ENCODE results near the gene KRTAP10-4. TPM values are rescaled to one million over a fixed set of nuclear protein-coding genes. Genes with fewer than 3 reads are reported as not detected.

Gene KRTAP10-4
- total and polyA plus RNA-seq, 10 of the 15 experiments (the other 5 are each of a cell fraction or from before 2014, with no cell fraction given): not detected

DNA sequence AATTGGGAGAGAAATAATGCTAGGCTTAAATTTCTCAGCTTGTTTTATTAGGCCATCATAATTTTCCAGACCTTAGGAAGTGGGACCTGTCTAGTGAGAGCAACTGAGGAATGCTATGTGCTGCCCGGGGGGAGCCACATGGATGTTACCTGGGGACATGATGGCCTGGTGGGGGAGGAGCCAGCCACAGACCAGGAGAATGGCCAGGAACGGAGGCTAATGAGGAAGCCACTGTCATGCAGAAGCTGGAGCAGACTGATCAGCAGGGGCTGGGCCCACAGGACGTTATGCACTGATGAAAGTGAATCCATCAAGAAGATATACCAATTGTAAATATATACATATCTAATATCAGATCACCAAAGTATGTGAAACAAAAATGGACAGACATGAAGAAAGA lies 29.0 kb upstream of the KRTAP10-4 start:
- no peak for FAIRE-seq
- Histone ChIP-seq H3K79me2 (ENCODE audit: control insufficient read depth, insufficient read depth, low read length) (no peaks in the 10 kb centered on the region), H3K9me3 (replicated peaks; ENCODE audit: control insufficient read depth, insufficient read depth, low read length) (no peaks in the 10 kb centered on the region; the same call in 2 of the 3 replicates), H3K4me1 (ENCODE audit: control insufficient read depth, insufficient read depth, low read length) (no peaks in the 10 kb centered on the region), H3K36me3 (ENCODE audit: control insufficient read depth in 2 of 2, insufficient read depth in 2 of 2, low read length in 1 of 2) (no peaks in the 10 kb centered on the region), H3K9ac (ENCODE audit: control insufficient read depth, insufficient read depth, low read length) (no peak overlapping the region), H3K27me3 (replicated peaks in 1 of 2; ENCODE audit: control insufficient read depth in 2 of 2, insufficient read depth in 2 of 2, low read length in 1 of 2) (no peaks in the 10 kb centered on the region), H3K27ac (ENCODE audit: control insufficient read depth, insufficient read depth) (no peak overlapping the region), H3K4me2 (ENCODE audit: control insufficient read depth, insufficient read depth) (no peak overlapping the region), H2AFZ (ENCODE audit: control insufficient read depth, low read depth, low read length) (no peak overlapping the region), H4K20me1 (ENCODE audit: control insufficient read depth, insufficient read depth) (no peaks in the 10 kb centered on the region), H3K4me3 (no peak overlapping the region)
- ChIA-PET CTCF (no interaction called here), SMC1A (ENCODE audit: uncharacterized antibody, unreplicated experiment) (no interaction called here), RAD21 (ENCODE audit: unreplicated experiment) (no interaction called here), POLR2A (no interaction called here)
- no peak for ATAC-seq
- TF ChIP-seq TAF1 (IDR thresholded peaks at IDR 0.05; ENCODE audit: borderline replicate concordance, low read depth, low read length): no peak
- no peak for TF ChIP-seq BCL11A (IDR thresholded peaks at IDR 0.05; ENCODE audit: low read depth, low read length)
- TF ChIP-seq, protein P1, sequence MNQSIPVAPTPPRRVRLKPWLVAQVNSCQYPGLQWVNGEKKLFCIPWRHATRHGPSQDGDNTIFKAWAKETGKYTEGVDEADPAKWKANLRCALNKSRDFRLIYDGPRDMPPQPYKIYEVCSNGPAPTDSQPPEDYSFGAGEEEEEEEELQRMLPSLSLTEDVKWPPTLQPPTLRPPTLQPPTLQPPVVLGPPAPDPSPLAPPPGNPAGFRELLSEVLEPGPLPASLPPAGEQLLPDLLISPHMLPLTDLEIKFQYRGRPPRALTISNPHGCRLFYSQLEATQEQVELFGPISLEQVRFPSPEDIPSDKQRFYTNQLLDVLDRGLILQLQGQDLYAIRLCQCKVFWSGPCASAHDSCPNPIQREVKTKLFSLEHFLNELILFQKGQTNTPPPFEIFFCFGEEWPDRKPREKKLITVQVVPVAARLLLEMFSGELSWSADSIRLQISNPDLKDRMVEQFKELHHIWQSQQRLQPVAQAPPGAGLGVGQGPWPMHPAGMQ (IDR thresholded peaks at IDR 0.05; ENCODE audit: borderline replicate concordance): no peak
- no peak for TF ChIP-seq EGR1 (IDR thresholded peaks at IDR 0.05; ENCODE audit: borderline replicate concordance in 1 of 2, low read depth in 2 of 2, low read length in 2 of 2)
- no peak for TF ChIP-seq BHLHE40 (IDR thresholded peaks at IDR 0.05; ENCODE audit: borderline replicate concordance in 1 of 2, low read depth in 2 of 2, low read length in 1 of 2)
- TF ChIP-seq IKZF1 (conservative IDR thresholded peaks at IDR 0.05): no peak
- TF ChIP-seq NRF1 (conservative IDR thresholded peaks at IDR 0.05; ENCODE audit: low read depth, low read length): no peak
- TF ChIP-seq CREB1 (IDR thresholded peaks at IDR 0.05; ENCODE audit: low read depth): no peak
- TF ChIP-seq MLLT1 (IDR thresholded peaks at IDR 0.05): no peak
- 8% methylated on average over 3 of the region's 3 CpGs for WGBS (ENCODE audit: insufficient coverage, insufficient replicate concordance, low lambda C conversion rate, missing lambda C conversion rate)
- intact Hi-C loops (cut with micrococcal nuclease; ENCODE audit: unreplicated experiment): no loop called here
- no peak for DNase-seq (ENCODE audit: low read depth, low spot score)
- in situ Hi-C loops (cut with MboI): no loop called here
- BruUV-seq (replicated peaks): no TSS peak

Measured in GM12878 (cell line).